Measurements from ENCODE around the gene UST. TPM values are rescaled to one million over a fixed set of nuclear protein-coding genes. Genes with fewer than 3 reads are reported as not detected.

Gene UST
- total RNA-seq, 1 experiment from 2014 or later: 32.1 TPM

DNA sequence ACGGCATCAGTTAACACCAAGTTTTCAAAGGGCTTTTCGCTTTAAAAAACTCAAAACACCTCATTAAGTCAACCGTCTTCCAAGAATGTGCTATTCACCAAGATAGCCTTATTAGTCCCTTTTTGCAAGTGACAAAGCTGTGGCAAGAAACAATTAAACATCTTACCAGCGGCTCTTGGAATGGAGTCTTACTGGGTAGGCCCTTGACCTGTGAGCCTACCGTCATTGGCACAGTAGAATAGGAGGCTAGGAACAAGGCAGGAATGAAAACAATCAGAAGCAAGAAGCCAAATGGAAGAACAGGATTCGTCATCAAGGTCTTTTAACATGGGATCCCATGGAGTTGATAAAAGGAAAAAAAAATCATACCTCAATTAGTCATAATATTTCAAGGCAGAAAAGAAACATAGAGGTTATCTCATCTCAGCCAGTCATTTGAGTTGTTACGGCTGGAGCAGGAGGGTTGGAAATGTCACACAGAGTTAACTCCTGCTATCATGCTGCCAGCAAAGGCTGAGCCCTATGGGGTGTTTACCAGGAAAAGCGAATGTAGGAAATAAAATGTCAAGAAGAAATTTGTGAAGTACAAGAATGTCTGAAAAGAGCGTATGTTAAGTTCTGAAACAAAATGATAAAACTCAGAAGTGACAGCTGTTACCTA, 236.4 kb downstream of the UST start:
- POLR2A ChIA-PET: no interaction called here
- DNase-seq (ENCODE audit: low spot score): no peak
- Mint-ChIP-seq H3K9me3 (no peaks in the 10 kb centered on the region), H3K4me1 (peaks cover 57% of the 10 kb centered on the region), H3K27ac (0 out of 2 replicates have a peak overlapping the region, but pooled peaks have one; percentile 3), H3K27me3 (ENCODE audit: low read depth) (no peaks in the 10 kb centered on the region), H3K4me3 (no peak overlapping the region), H3K36me3 (peaks cover 30% of the 10 kb centered on the region)
- TF ChIP-seq ZBTB21 (CRISPR knock-in tag; IDR thresholded peaks at IDR 0.05; ENCODE audit: borderline replicate concordance) (no peak), CREM (CRISPR knock-in tag; IDR thresholded peaks at IDR 0.05) (no peak), ZNF416 (CRISPR knock-in tag; IDR thresholded peaks at IDR 0.05) (no peak), ZNF138 (CRISPR knock-in tag; conservative IDR thresholded peaks at IDR 0.05) (no peak), STAT6 (CRISPR knock-in tag; conservative IDR thresholded peaks at IDR 0.05; ENCODE audit: low read depth) (no peak), SP1 (CRISPR knock-in tag; conservative IDR thresholded peaks at IDR 0.05) (no peak), ZNF317 (CRISPR knock-in tag; IDR thresholded peaks at IDR 0.05; ENCODE audit: borderline replicate concordance, low read depth) (no peak), NFE2L1 (CRISPR knock-in tag; IDR thresholded peaks at IDR 0.05) (no peak), NR1H2 (CRISPR knock-in tag; IDR thresholded peaks at IDR 0.05) (no peak), FOXP4 (CRISPR knock-in tag; IDR thresholded peaks at IDR 0.05) (no peak), ERG (CRISPR knock-in tag; IDR thresholded peaks at IDR 0.05) (no peak), ATF1 (CRISPR knock-in tag; IDR thresholded peaks at IDR 0.05) (no peak), CDX4 (CRISPR knock-in tag; IDR thresholded peaks at IDR 0.05; ENCODE audit: borderline replicate concordance) (no peak), TEAD1 (CRISPR knock-in tag; IDR thresholded peaks at IDR 0.05) (no peak), ATF3 (CRISPR knock-in tag; conservative IDR thresholded peaks at IDR 0.05) (no peak), EMX1 (CRISPR knock-in tag; IDR thresholded peaks at IDR 0.05) (no peak)
- TF ChIP-seq, protein P1, sequence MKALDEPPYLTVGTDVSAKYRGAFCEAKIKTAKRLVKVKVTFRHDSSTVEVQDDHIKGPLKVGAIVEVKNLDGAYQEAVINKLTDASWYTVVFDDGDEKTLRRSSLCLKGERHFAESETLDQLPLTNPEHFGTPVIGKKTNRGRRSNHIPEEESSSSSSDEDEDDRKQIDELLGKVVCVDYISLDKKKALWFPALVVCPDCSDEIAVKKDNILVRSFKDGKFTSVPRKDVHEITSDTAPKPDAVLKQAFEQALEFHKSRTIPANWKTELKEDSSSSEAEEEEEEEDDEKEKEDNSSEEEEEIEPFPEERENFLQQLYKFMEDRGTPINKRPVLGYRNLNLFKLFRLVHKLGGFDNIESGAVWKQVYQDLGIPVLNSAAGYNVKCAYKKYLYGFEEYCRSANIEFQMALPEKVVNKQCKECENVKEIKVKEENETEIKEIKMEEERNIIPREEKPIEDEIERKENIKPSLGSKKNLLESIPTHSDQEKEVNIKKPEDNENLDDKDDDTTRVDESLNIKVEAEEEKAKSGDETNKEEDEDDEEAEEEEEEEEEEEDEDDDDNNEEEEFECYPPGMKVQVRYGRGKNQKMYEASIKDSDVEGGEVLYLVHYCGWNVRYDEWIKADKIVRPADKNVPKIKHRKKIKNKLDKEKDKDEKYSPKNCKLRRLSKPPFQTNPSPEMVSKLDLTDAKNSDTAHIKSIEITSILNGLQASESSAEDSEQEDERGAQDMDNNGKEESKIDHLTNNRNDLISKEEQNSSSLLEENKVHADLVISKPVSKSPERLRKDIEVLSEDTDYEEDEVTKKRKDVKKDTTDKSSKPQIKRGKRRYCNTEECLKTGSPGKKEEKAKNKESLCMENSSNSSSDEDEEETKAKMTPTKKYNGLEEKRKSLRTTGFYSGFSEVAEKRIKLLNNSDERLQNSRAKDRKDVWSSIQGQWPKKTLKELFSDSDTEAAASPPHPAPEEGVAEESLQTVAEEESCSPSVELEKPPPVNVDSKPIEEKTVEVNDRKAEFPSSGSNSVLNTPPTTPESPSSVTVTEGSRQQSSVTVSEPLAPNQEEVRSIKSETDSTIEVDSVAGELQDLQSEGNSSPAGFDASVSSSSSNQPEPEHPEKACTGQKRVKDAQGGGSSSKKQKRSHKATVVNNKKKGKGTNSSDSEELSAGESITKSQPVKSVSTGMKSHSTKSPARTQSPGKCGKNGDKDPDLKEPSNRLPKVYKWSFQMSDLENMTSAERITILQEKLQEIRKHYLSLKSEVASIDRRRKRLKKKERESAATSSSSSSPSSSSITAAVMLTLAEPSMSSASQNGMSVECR (CRISPR knock-in tag; IDR thresholded peaks at IDR 0.05; ENCODE audit: borderline replicate concordance): no peak
- TF ChIP-seq, protein P2, sequence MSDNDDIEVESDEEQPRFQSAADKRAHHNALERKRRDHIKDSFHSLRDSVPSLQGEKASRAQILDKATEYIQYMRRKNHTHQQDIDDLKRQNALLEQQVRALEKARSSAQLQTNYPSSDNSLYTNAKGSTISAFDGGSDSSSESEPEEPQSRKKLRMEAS (CRISPR knock-in tag; IDR thresholded peaks at IDR 0.05): no peak
- CTCF ChIA-PET: no interaction called here
- no peak for ATAC-seq

All from WTC11 (cell line).